Activated CD4-positive, alpha-beta T cell treated with anti-CD3 and anti-CD28 coated beads, Interleukin-2, amount 10 ng/mL, durations not matched to agents 7 days and 5 days (primary cell): ENCODE results near the gene GSDMA. TPM values are rescaled to one million over a fixed set of nuclear protein-coding genes. Genes with fewer than 3 reads are reported as not detected.
"Not testable (repeated sequence)": the region's sequence is repeated elsewhere in the genome, so short reads cannot be mapped to it uniquely, and the experiment has no call there.

ENCODE experiments used
- CTCF ChIA-PET: fragments of 350-600 bp; sonication (Branson Sonifier 250); formaldehyde crosslinking; loops from one replicate; lab custom pipeline; 2021; ENCODE audit warnings: antibody characterized with exemption; lab: Charles Lee
- POLR2A ChIA-PET: fragments of 350-600 bp; sonication (Branson Sonifier 250); formaldehyde crosslinking; loops from one replicate; lab custom pipeline; 2021; ENCODE audit warnings: antibody characterized with exemption; lab: Charles Lee
- DNase-seq: peaks from one replicate; pipeline ENCODE4 v3.0.0-alpha.2; 2020
- H3K27ac Mint-ChIP-seq: one replicate; pipeline ENCODE4 v1.8.0; 2021; ENCODE audit warnings: mild to moderate bottlenecking, moderate library complexity, mixed read lengths
- H3K27me3 Mint-ChIP-seq: one replicate; pipeline ENCODE4 v1.8.0; 2021; ENCODE audit warnings: mixed read lengths
- H3K36me3 Mint-ChIP-seq: one replicate; pipeline ENCODE4 v1.8.0; 2021; ENCODE audit warnings: low read depth, mixed read lengths
- H3K4me1 Mint-ChIP-seq: one replicate; pipeline ENCODE4 v1.8.0; 2021; ENCODE audit warnings: mixed read lengths
- H3K4me3 Mint-ChIP-seq: one replicate; pipeline ENCODE4 v1.8.0; 2021; ENCODE audit warnings: mild to moderate bottlenecking, moderate library complexity, mixed read lengths
- H3K9me3 Mint-ChIP-seq: one replicate; pipeline ENCODE4 v1.8.0; 2021; ENCODE audit warnings: mixed read lengths
- total RNA-seq, 2 experiments: library from RNA; stranded (reverse); gene quantifications; one replicate each; pipeline ENCODE4 v1.2.3, GENCODE V29; 2021

The GSDMA gene
- total RNA-seq, 2 experiments from 2014 or later: 0.89 to 1.5 TPM

DNA sequence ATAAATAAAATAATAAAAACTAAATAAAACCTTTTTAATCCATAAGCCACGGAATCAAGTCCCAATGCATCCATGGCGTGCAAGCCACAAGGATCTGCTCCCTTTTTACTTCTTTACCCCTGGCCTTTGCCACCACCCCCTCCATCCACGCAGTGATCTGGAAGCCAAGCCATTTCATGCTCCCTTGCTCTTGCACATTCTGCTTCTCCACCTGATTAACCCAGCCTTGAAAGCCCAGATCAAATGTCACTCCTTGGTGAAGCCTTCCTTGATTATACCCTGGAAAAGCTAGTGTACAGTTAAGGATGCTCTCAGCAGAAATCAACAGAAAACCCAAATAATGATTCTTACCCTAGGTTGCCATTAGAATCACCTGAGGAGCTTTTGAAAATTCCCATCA is 25.4 kb upstream of the GSDMA start:
- peaks cover 20% of the 10 kb centered on the region for H3K4me1 Mint-ChIP-seq
- H3K27ac Mint-ChIP-seq: no peak overlapping the region
- H3K36me3 Mint-ChIP-seq: no peaks in the 10 kb centered on the region
- no peak overlapping the region for H3K4me3 Mint-ChIP-seq
- ChIA-PET CTCF (interaction anchor here (1.1 to 1.9 kb wide), 3 partner anchors 9 to 14 kb away, joined by 3 to 5 read pairs (median 4); no protein-coding TSS in a partner anchor), POLR2A (no interaction called here)
- no peak for DNase-seq
- H3K27me3 Mint-ChIP-seq: no peaks in the 10 kb centered on the region
- H3K9me3 Mint-ChIP-seq: no peaks in the 10 kb centered on the region

GRCh38 chr17:39938140-39938869 is 24.5 kb upstream of the GSDMA start:
- no peaks in the 10 kb centered on the region for H3K9me3 Mint-ChIP-seq
- no peak overlapping the region for H3K4me3 Mint-ChIP-seq
- CTCF ChIA-PET: interaction anchor here (0.8 to 1.9 kb wide), 4 partner anchors 10 to 24 kb away, joined by 3 to 5 read pairs (median 4); no protein-coding TSS in a partner anchor
- peaks cover 19% of the 10 kb centered on the region for H3K4me1 Mint-ChIP-seq
- POLR2A ChIA-PET: no interaction called here
- no peaks in the 10 kb centered on the region for H3K36me3 Mint-ChIP-seq
- H3K27me3 Mint-ChIP-seq: no peaks in the 10 kb centered on the region
- no peak overlapping the region for H3K27ac Mint-ChIP-seq
- DNase-seq: no peak

- H3K27me3 Mint-ChIP-seq: no peaks in the 10 kb centered on the region
- no peaks in the 10 kb centered on the region for H3K9me3 Mint-ChIP-seq
- peak overlapping the region; percentile 11 for H3K27ac Mint-ChIP-seq
- peaks cover 19% of the 10 kb centered on the region for H3K4me1 Mint-ChIP-seq
- POLR2A ChIA-PET: no interaction called here
- no peak for DNase-seq
- no peak overlapping the region for H3K4me3 Mint-ChIP-seq
- CTCF ChIA-PET: interaction anchor here (0.7 to 1.3 kb wide), 3 partner anchors 26 to 316 kb away, joined by 3 to 6 read pairs (median 4); partner anchors contain the start of gene PSMD3
- H3K36me3 Mint-ChIP-seq: no peaks in the 10 kb centered on the region
Observed at GRCh38 chr17:39939106-39939505, 23.7 kb upstream of the GSDMA start.

GRCh38 chr17:39939588-39940419 is 23.0 kb upstream of the GSDMA start:
- H3K4me3 Mint-ChIP-seq: no peak overlapping the region
- peak; percentile 58 for DNase-seq
- POLR2A ChIA-PET: no interaction called here
- H3K4me1 Mint-ChIP-seq: peaks cover 19% of the 10 kb centered on the region
- no peaks in the 10 kb centered on the region for H3K36me3 Mint-ChIP-seq
- no peaks in the 10 kb centered on the region for H3K9me3 Mint-ChIP-seq
- no peaks in the 10 kb centered on the region for H3K27me3 Mint-ChIP-seq
- peak overlapping the region; percentile 52 for H3K27ac Mint-ChIP-seq
- CTCF ChIA-PET: interaction anchor here (0.6 to 1.6 kb wide), 5 partner anchors 10 to 317 kb away, joined by 3 to 6 read pairs (median 4); partner anchors contain the start of gene PSMD3

- POLR2A ChIA-PET: no interaction called here
- CTCF ChIA-PET: no interaction called here
- H3K9me3 Mint-ChIP-seq: no peaks in the 10 kb centered on the region
Observed at GRCh38 chr17:39943702-39944392, 19.0 kb upstream of the GSDMA start.

DNA sequence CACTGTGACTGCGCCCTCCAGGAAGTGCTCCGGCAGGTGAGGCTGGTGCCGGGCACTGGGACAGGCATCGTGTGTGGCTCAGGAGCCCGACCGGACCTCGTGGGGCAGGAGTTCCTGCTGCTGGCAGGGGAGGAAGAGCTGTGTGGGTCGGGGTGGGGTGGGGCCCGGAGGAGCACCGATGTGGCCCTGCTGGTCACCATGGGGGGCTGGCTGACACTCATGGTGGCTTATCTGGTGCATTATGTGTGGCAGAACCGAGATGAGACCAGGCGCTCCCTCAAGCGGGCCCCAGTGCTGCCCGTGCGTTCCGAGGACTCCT is 18.5 kb upstream of the GSDMA start:
- Mint-ChIP-seq H3K9me3 (no peaks in the 10 kb centered on the region), H3K27me3 (no peaks in the 10 kb centered on the region), H3K27ac (no peak overlapping the region), H3K36me3 (no peaks in the 10 kb centered on the region), H3K4me3 (no peak overlapping the region), H3K4me1 (peaks cover 33% of the 10 kb centered on the region)
- CTCF ChIA-PET: interaction anchor here (1.4 kb wide), 1 partner anchor 14 kb away, joined by 3 read pairs; no protein-coding TSS in a partner anchor
- no peak for DNase-seq
- POLR2A ChIA-PET: no interaction called here

More at GRCh38 chr17:39943702-39944392, 19.0 kb upstream of the GSDMA start:
- Mint-ChIP-seq H3K27me3 (no peaks in the 10 kb centered on the region), H3K36me3 (no peaks in the 10 kb centered on the region), H3K4me3 (no peak overlapping the region), H3K4me1 (peaks cover 35% of the 10 kb centered on the region), H3K27ac (no peak overlapping the region)
- DNase-seq: no peak

DNA sequence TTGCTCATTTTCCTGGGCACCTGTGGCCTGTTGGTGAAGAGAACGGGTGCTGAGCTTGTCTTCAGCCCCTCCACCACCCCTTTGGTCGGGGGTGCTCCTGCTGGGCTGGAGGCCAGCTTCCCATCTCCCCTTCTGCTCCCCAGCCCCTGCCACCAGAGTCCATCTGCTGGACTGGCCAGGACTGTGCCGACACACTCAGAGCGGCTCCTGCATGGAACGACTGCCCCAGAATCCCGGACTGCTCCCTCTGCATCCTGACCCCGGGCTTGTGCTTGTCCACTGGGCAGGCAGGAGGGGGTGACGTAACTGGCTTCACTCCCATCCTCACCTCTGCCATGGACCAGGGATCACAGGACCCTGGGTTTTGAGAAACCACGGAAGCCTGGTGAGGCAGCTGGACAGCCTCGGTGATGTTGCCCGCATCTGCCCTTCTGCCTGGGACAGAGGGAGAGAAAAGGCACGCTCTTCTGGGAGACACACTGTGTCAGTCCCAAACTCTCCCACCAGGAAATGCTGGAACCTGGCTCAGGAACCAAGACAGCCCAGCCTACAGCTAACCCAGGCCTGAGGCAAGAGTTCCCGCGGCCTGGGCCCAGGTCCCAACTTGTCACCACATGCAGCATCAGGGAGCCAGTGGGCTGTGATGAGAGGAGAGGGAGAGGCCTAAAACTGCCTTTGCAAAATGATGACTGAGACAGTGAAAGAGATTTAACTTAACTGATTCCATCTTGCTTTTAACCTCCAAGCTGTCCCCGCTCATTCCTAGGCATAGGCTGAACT is 16.1 kb upstream of the GSDMA start:
- Mint-ChIP-seq H3K4me3 (no peak overlapping the region), H3K27me3 (peaks cover 3% of the 10 kb centered on the region), H3K27ac (peak overlapping the region; percentile 31), H3K4me1 (peaks cover 23% of the 10 kb centered on the region), H3K9me3 (no peaks in the 10 kb centered on the region), H3K36me3 (no peaks in the 10 kb centered on the region)
- ChIA-PET POLR2A (no interaction called here), CTCF (interaction anchor here (0.6 to 1.7 kb wide), 6 partner anchors 12 to 172 kb away, joined by 3 to 9 read pairs (median 4); partner anchors contain the start of gene PSMD3)
- DNase-seq: no peak

GRCh38 chr17:39948489-39948828 is 14.3 kb upstream of the GSDMA start:
- POLR2A ChIA-PET: not testable (repeated sequence)

DNA sequence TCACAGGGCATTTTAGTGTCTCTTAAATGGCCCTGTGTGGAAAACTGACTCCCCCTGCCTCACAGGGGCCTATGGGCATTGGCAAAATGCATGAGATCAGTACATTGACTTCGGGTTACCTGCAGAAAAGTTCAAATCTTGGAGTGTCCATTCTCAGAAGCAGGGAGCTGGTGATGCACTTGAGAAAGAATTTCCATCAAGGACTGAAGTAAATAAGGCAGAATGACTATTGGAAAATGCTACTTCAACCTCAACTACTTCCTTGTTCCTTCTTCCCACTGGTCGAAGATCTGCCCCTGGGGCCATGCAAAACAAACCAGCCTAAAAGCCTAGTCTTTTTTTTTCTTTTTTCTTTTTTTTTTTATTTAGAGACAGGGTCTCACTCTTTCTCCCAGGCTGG is 13.8 kb upstream of the GSDMA start:
- POLR2A ChIA-PET: no interaction called here
- Mint-ChIP-seq H3K27ac (peak overlapping the region; percentile 62), H3K9me3 (no peaks in the 10 kb centered on the region), H3K36me3 (no peaks in the 10 kb centered on the region), H3K4me1 (peaks cover 37% of the 10 kb centered on the region), H3K4me3 (no peak overlapping the region), H3K27me3 (peaks cover 3% of the 10 kb centered on the region)
- no peak for DNase-seq
- CTCF ChIA-PET: interaction anchor here (0.7 to 1.6 kb wide), 3 partner anchors 9 to 327 kb away, joined by 3 to 4 read pairs (median 3); no protein-coding TSS in a partner anchor

More at GRCh38 chr17:39948489-39948828, 14.3 kb upstream of the GSDMA start:
- H3K4me1 Mint-ChIP-seq: peaks cover 34% of the 10 kb centered on the region
- peak overlapping the region; percentile 62 for H3K27ac Mint-ChIP-seq
- CTCF ChIA-PET: interaction anchor here (0.8 to 1.7 kb wide), 2 partner anchors 20 to 22 kb away, joined by 3 to 4 read pairs; no protein-coding TSS in a partner anchor
- not testable (repeated sequence) for H3K36me3 Mint-ChIP-seq, H3K27me3 Mint-ChIP-seq, DNase-seq, H3K9me3 Mint-ChIP-seq, H3K4me3 Mint-ChIP-seq

GRCh38 chr17:39950871-39951348 is 11.9 kb upstream of the GSDMA start:
- no peaks in the 10 kb centered on the region for H3K36me3 Mint-ChIP-seq
- ChIA-PET CTCF (interaction anchor here (0.7 to 1.5 kb wide), 4 partner anchors 8 to 30 kb away, joined by 3 to 4 read pairs (median 3); partner anchors contain the start of gene PSMD3), POLR2A (interaction anchor here (0.6 kb wide), 1 partner anchor 130 kb away, joined by 4 read pairs; no protein-coding TSS in a partner anchor)
- no peaks in the 10 kb centered on the region for H3K9me3 Mint-ChIP-seq
- peaks cover 37% of the 10 kb centered on the region for H3K4me1 Mint-ChIP-seq
- H3K4me3 Mint-ChIP-seq: no peak overlapping the region
- peaks cover 3% of the 10 kb centered on the region for H3K27me3 Mint-ChIP-seq
- no peak for DNase-seq
- H3K27ac Mint-ChIP-seq: no peak overlapping the region

DNA sequence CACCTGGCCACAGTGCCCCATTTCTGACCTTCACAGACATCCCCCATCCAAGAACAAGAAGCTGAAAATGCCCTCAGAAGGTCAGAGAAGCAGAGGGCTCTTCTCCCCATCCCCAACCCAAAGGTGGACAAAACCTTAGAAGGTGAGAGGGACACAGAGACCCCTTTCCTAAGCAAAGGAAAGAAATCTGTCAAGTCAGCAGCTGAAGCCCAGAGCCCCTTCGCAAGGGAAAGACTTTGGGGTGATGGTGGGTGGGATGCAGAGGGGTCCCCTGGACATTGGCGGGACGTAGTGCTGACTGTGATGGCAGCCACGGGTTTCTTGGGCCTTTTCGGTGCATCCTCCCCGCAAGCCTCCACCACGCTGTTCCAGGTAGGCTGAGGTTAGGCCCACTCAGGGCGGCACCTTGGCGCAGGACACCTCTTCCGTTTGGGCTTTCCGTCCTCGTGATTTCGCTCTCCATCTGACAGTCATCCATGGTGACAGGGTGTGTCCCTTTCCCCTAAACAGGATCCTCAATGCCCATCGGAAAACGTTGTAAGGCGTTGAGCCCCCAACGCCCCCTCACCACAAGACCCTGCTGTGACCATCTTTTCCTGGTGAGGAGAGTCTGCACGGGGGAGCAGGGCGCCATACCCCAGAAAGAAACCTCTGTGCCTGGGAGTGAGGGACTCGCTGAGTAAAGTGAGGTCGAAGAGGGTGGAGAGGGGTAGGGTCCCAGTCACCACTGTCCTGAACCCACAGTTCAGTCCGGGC is 10.7 kb upstream of the GSDMA start:
- H3K27ac Mint-ChIP-seq: peak overlapping the region; percentile 27
- H3K9me3 Mint-ChIP-seq: no peaks in the 10 kb centered on the region
- ChIA-PET POLR2A (no interaction called here), CTCF (interaction anchor here (1.4 to 1.5 kb wide), 2 partner anchors 11 to 14 kb away, joined by 3 to 4 read pairs; no protein-coding TSS in a partner anchor)
- peaks cover 3% of the 10 kb centered on the region for H3K27me3 Mint-ChIP-seq
- no peak for DNase-seq
- no peaks in the 10 kb centered on the region for H3K36me3 Mint-ChIP-seq
- H3K4me3 Mint-ChIP-seq: peak overlapping the region; percentile 59
- H3K4me1 Mint-ChIP-seq: peaks cover 37% of the 10 kb centered on the region
